Fibroblast of the aortic adventitia (primary cell): Measurements from ENCODE around the gene PRMT2. TPM values are rescaled to one million over a fixed set of nuclear protein-coding genes. Genes with fewer than 3 reads are reported as not detected.
A peak's percentile ranks its signal among the peaks of the same experiment; 100 is the strongest.

Source experiments
- DNase-seq: peaks from one replicate; pipeline ENCODE4 v3.0.0-alpha.2; 2010; ENCODE audit warnings: low read depth
- H3K4me3 ChIP-seq: 2 replicates; pipeline ENCODE4 v1.5.1; 2011; ENCODE audit warnings: low read depth, mild to moderate bottlenecking, control low read depth, low read length, moderate library complexity
- total RNA-seq: library from RNA; depleted of rRNA; stranded (reverse); fragments of >200 nt; gene quantifications from 2 replicates; pipeline ENCODE4 v1.2.3, GENCODE V29; 2012; ENCODE audit warnings: low replicate concordance
- TF ChIP-seq, protein P1 (sequence below): IDR thresholded peaks from 2 replicates; pipeline ENCODE4 v1.5.1; 2011; ENCODE audit warnings: mild to moderate bottlenecking, low read length, control low read depth, inconsistent platforms; ENCODE audit not compliant: insufficient read depth

The PRMT2 gene
- 96.6 and 338 TPM in 2 replicates for total RNA-seq

DNA sequence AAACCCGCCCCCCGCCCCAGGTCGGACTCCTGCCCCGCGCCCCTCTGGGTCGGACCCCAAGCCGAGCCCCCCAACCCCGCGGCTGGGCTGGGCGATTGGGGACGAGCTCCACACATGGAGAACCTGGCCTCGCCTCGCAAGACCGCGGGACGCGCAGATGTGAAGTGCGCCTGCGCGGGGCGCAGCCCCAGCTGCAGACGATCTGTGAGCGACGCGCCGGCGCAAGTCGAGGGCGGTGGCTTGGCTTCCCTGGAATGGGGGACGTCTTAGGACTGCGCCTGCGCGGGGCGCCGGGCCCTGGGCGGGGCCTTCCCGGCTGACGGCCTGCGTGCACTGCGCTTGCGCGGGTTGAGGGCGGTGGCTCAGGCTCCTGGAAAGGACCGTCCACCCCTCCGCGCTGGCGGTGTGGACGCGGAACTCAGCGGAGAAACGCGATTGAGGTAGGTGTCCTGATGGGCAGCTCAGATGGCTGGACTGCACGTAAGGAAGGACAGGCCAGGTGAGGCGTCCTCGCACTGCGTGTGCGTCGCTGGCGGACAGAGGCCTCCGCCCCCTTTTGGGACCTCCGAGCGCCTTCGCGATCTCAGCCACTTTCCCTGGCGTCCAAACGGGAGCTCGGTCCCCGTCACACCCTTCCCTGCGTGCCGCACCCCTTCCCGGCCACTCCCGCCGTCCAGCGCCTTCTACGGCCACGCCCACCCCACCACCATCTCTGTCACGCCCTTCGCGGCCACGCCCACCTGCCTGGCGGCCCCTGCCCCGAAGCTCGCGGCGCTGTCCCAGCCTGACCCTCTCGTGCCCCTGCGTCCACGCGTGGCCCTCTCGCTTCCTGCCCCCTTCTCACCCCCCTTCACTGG, at the start of gene PRMT2:
PRMT2 (plus strand) TSS at position 351 of the 857 bp plus-strand sequence. CDS start 1,278 bp downstream, outside the sequence.
- peak within 1 kb of the TSS; percentile 100 for H3K4me3 ChIP-seq
- TF ChIP-seq, protein P1, sequence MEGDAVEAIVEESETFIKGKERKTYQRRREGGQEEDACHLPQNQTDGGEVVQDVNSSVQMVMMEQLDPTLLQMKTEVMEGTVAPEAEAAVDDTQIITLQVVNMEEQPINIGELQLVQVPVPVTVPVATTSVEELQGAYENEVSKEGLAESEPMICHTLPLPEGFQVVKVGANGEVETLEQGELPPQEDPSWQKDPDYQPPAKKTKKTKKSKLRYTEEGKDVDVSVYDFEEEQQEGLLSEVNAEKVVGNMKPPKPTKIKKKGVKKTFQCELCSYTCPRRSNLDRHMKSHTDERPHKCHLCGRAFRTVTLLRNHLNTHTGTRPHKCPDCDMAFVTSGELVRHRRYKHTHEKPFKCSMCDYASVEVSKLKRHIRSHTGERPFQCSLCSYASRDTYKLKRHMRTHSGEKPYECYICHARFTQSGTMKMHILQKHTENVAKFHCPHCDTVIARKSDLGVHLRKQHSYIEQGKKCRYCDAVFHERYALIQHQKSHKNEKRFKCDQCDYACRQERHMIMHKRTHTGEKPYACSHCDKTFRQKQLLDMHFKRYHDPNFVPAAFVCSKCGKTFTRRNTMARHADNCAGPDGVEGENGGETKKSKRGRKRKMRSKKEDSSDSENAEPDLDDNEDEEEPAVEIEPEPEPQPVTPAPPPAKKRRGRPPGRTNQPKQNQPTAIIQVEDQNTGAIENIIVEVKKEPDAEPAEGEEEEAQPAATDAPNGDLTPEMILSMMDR: no peak
- DNase-seq: peak; percentile 97

DNA sequence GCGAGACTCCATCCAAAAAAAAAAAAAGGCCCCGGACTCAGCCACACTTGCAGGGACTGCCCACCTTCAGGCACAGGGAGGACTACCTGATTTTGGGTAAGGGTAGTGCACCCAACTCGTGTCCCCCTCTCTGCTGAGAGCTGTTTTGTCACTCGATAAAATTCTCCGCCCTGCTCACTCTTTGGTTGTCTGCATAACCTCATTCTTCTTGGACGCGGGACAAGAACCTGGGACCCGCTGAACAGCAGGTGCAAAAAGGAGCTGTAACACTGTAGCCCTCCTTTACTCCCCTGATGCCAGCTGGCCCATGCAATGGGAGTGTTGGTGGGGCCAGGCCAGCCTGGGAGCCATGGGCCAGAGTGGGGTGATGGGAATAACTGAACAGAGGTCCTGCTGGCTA, 41.2 kb upstream of the PRMT2 start:
- H3K4me3 ChIP-seq: no peak overlapping the region
- TF ChIP-seq, protein P1: no peak
- no peak for DNase-seq

DNA sequence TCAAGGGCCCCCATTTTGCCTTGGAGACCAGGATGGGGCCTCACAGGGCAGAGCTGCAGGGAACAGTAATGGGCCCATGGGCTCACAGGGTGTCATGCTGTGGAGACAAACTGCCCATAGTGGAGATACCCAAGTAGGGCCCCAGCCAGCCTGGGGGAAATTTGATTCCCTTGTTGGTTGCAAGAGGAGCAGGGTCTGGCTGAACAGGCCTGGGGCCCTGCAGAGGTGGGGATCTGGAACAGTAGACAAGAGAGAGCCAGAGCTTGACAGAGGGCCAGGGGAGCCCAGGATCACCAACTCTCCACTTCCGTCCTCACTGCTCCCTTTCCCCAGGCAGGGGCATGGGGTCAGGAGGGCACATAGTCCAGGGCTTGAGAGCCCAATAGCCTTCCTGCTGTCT, 39.3 kb upstream of the PRMT2 start:
- H3K4me3 ChIP-seq: no peak overlapping the region
- TF ChIP-seq, protein P1: no peak

DNA sequence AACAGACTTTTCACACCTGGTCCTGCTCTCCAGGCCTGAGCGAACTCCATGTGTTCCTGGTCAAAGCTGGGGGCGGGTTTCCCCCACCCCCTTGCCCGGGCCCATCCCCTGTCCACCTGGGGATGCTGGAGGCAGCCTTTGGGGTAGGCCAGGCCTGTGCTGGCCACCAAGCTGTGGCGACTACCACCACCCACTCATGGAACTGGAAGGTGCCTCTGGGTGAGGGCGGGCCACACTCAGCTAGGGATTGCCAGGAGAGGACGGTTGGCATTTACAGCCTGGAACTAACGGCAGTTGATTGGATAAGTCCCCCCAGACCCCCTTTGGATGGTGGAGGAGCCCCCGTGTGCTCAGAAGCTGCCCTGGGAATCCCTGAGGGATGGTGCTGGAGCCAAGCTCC, 38.4 kb upstream of the PRMT2 start:
- TF ChIP-seq, protein P1: no peak
- H3K4me3 ChIP-seq: no peak overlapping the region
- no peak for DNase-seq

More for the DNA sequence above, 39.3 kb upstream of the PRMT2 start:
- DNase-seq: no peak

DNA sequence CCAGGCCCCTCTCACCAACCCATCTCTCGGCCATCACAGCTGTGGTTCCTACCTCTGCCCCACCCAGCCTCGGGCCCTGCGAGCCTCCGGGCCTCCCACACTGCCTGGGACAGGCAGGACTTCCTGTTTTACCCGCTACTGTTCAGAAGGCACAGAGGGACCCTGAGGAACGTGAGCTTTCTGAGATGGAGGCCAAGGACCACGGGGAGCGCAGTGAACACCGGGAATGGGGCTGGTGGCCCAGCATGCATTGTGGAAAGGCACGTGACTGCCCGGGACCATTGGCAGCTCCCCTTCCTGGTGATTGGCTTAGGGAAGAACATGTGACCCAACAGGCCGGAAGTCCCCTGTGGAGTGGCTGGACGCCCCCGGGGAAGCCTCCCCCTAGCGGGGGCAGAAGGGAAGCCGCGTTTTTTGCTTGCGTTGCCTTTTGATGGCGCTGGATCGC, 37.6 kb upstream of the PRMT2 start:
- H3K4me3 ChIP-seq: no peak overlapping the region
- TF ChIP-seq, protein P1: no peak
- DNase-seq: no peak

DNA sequence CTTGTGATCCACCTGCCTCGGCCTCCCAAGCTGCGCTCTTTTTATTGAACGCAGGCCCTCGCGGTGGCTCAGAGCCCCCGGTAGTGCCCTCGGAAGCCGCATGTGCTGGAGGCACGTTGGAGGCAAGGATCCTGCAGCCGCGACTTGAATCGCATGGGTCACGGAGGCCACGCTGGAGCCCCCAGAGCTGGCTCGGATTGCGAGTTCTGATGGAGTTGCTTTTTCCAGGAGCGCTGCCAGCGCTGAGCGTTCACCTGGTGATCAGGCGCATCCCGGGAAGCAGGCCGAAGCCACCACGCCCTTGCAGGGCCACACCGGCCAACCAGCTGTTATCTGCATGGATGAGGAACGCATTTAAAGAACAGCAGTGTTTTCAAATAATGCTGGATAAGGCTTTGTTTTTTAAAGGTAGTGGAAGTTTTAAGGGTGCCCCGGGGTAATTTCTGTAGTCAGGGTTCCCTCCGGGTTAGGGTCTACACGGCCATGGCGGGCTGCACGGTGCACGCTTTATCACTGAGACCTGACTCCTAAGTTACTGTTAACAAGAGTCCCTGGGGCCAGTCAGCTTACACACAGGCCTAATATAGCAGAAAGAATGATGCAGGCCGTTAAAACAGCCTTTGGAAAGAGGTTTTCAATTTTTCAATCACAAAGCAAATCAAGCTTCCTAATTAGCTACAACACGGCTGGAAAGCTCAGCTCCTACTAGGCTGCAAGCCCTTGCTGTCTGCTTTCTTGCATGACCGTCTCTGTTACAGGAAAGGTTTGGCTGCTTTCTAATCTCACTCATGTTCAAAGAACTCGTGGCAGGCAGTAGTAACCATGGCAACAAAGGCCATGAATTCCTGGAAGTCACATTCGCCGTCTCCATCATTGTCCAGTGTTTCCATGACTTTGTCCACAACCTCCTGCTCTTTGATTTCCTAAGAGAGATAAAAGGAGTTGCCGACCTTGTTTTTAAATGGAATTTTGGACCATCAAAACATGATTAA, 36.6 kb upstream of the PRMT2 start:
- peak; percentile 95 for DNase-seq
- no peak overlapping the region for H3K4me3 ChIP-seq
- TF ChIP-seq, protein P1: no peak
